Measurements from ENCODE around the gene ATP8A2. TPM values are rescaled to one million over a fixed set of nuclear protein-coding genes. Genes with fewer than 3 reads are reported as not detected.
"Not testable (repeated sequence)": the region's sequence is repeated elsewhere in the genome, so short reads cannot be mapped to it uniquely, and the experiment has no call there.

The ATP8A2 gene
- total and polyA plus RNA-seq, 11 donors: 0.01 to 0.29 (median 0.05) TPM; not detected in 2

DNA sequence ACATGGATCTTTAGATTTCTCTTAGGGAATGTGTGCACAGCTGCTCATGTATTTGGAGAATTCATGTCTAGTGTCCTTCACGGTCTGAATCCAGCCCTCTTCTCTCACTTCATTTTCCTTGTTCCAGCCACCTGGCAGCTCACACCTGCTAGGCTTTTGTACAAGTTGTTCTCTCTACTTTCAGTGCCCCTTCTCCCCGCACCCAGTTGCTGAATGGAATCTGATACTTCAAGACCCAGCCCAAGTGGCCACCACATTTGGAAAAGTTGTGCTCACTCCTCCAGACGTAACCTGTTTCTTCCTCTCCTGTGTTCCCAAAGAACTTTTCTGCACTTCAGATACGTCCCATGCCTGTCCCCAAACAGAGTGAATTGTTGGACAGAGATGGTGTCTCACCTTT is 444.5 kb downstream of the ATP8A2 start:
- no peaks in the 10 kb centered on the region for H3K36me3 ChIP-seq
- intact Hi-C loops (cut with DNase I): no loop called here
- H3K27ac ChIP-seq: no peak overlapping the region
- no peak for DNase-seq
- TF ChIP-seq POLR2A (IDR thresholded peaks at IDR 0.05): no peak
- TF ChIP-seq, protein P1, sequence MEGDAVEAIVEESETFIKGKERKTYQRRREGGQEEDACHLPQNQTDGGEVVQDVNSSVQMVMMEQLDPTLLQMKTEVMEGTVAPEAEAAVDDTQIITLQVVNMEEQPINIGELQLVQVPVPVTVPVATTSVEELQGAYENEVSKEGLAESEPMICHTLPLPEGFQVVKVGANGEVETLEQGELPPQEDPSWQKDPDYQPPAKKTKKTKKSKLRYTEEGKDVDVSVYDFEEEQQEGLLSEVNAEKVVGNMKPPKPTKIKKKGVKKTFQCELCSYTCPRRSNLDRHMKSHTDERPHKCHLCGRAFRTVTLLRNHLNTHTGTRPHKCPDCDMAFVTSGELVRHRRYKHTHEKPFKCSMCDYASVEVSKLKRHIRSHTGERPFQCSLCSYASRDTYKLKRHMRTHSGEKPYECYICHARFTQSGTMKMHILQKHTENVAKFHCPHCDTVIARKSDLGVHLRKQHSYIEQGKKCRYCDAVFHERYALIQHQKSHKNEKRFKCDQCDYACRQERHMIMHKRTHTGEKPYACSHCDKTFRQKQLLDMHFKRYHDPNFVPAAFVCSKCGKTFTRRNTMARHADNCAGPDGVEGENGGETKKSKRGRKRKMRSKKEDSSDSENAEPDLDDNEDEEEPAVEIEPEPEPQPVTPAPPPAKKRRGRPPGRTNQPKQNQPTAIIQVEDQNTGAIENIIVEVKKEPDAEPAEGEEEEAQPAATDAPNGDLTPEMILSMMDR (IDR thresholded peaks at IDR 0.05): no peak
- no peak for ATAC-seq
- peaks cover 0 to 10% (median 6%) of the 10 kb centered on the region in 12 donors for H3K9me3 ChIP-seq
- H3K27me3 ChIP-seq: no peaks in the 10 kb centered on the region
- H3K4me3 ChIP-seq: no peak overlapping the region
- no peaks in the 10 kb centered on the region for H3K4me1 ChIP-seq
- WGBS, 4 donors: 87 to 93% (median 90%) methylated on average over 4 of the region's 4 CpGs

DNA sequence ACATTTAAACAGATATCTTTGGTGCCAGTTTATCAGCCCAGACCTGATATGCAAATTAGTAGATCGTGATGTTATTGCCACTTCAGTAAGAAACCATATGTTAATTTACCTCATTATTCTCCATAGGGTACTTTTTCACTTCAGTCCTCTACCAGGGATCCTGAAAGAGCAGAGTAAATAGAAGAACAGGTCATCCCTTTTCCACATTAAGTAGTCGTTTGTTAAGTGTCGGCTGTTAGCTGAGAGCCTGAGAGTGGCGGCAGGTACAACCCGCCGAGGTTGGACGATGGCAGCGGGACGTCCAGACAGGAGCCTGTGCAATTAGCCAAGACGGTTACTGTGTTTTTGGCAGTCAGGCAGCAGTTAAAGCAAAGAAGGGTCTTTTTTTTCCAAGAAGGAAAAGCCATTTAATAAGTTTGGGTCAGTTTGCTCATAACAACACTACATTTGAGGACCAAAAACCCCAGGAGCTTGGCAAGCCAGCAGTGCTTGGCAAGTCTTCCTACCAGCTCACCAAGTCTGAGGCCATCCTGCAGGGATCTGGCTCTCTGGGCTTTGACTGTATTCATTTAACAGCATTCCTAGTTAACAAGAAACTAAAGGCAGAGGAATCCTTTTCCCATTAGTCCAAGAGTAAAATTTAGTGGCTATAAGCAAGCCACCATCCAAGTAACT is 448.2 kb downstream of the ATP8A2 start:
- Histone ChIP-seq H3K36me3 (no peaks in the 10 kb centered on the region), H3K4me1 (no peaks in the 10 kb centered on the region), H3K27me3 (no peaks in the 10 kb centered on the region), H3K4me3 (no peak overlapping the region), H3K27ac (no peak overlapping the region), H3K9me3 (peaks cover 0 to 12% (median 0%) of the 10 kb centered on the region in 12 donors)
- DNase-seq (no peak), ATAC-seq (no peak)
- 60 to 69% (median 65%) methylated on average over 10 of the region's 10 CpGs for WGBS, 4 donors
- intact Hi-C loops (cut with DNase I): no loop called here
- TF ChIP-seq, protein P1 (IDR thresholded peaks at IDR 0.05): no peak
- TF ChIP-seq POLR2A (IDR thresholded peaks at IDR 0.05): no peak

DNA sequence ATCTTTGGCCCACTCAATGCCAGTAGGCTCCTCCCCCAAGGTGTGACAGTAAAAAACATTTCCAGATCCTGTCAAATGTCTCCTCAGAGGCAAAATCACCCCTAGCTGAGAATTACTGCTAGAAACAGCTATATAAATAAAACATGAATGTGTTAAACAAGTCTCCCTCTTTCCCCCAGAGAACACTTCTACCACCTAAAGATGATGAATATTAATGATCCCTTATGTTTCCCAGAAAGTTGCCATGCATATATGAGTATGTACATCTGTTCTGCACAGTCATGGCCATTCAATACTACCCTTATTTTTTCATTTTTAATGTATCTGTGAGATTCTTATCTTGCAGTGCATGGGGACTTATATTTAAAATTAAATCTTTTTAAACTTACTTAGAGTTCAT is 450.0 kb downstream of the ATP8A2 start:
- DNase-seq (no peak), ATAC-seq (no peak)
- intact Hi-C loops (cut with DNase I): no loop called here
- Histone ChIP-seq H3K27me3 (no peaks in the 10 kb centered on the region), H3K4me3 (no peak overlapping the region), H3K9me3 (peaks cover 0 to 12% (median 0%) of the 10 kb centered on the region in 12 donors), H3K4me1 (no peaks in the 10 kb centered on the region), H3K36me3 (no peaks in the 10 kb centered on the region), H3K27ac (no peak overlapping the region)
- TF ChIP-seq POLR2A (IDR thresholded peaks at IDR 0.05): no peak
- TF ChIP-seq, protein P1 (IDR thresholded peaks at IDR 0.05): no peak

DNA sequence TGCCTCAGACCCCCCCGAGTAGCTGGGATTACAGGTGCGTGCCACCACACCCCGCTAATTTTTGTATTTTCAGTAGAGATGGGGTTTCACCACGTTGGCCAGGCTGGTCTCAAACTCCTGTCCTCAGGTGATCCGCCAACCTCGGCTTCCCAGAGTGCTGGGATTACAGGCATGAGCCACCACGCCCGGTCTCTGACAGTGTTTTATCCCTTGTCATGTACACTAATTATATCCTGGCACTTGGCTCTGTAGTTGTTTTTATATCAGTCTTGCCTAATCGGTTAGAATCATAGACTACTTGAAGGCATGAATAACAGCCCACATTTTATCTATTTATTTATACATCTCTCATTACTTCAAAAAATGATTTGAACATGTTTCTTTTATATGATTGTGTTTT is 455.4 kb downstream of the ATP8A2 start:
- H3K27ac ChIP-seq; H3K36me3 ChIP-seq; ATAC-seq; H3K4me3 ChIP-seq; H3K4me1 ChIP-seq; intact Hi-C loops (cut with DNase I); DNase-seq; H3K27me3 ChIP-seq: not testable (repeated sequence)
- WGBS, 4 donors: 75 to 84% (median 78%) methylated on average over 9 of the region's 9 CpGs
- H3K9me3 ChIP-seq: peaks cover 0 to 12% (median 0%) of the 10 kb centered on the region in 12 donors

Measured in heart left ventricle (tissue), 16 donors.